Stimulated activated CD4-positive, alpha-beta T cell treated with anti-CD3 and anti-CD28 coated beads, Interleukin-2, amount 100 ng/mL, for 24 hours (primary cell): ENCODE measurements around the gene ADK.
"Not testable (repeated sequence)": the region's sequence is repeated elsewhere in the genome, so short reads cannot be mapped to it uniquely, and the experiment has no call there.

Experiments used
- DNase-seq, 2 donors: peaks; one replicate each; pipeline ENCODE4 v3.0.0-alpha.2; 2020

The ADK gene

DNA sequence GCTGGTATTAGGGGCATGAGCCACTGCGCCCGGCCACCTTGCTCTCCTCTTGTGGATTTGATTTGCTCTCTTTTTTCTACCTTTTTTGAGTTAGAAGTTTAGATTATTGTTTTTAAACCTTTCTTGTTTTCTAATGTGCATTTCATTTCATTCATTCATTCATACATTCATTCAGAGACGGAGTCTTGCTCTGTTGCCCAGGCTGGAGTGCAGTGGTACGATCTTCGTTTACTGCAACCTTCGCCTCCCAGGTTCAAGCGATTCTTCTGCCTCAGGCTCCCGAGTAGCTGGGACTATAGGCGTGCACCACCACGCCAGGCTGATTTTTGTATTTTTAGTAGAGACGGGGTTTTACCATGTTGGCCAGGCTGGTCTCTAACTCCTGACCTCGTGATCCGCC lies 37.6 kb downstream of the ADK start:
- not testable (repeated sequence) for DNase-seq

DNA sequence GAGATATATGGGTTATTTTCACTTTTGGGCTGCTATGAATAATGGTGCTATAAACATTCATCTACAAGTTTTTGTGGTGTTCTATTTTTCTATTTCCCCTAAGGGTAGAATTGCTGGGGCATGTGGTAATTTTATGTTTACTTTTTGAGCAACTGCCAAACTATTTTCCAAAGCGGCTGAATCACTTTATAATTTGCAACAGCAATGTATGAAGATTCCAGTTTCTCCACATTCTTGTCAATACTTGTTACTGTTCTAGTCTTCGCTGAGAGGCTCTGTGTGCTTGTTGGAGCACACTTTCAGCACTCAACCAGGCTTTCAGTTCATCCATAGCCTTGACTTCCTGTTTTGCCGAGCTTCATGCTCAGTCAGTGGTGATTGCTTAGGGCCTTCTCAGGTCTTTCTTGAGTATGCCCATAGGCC lies 39.0 kb downstream of the ADK start:
- no peak for DNase-seq

DNA sequence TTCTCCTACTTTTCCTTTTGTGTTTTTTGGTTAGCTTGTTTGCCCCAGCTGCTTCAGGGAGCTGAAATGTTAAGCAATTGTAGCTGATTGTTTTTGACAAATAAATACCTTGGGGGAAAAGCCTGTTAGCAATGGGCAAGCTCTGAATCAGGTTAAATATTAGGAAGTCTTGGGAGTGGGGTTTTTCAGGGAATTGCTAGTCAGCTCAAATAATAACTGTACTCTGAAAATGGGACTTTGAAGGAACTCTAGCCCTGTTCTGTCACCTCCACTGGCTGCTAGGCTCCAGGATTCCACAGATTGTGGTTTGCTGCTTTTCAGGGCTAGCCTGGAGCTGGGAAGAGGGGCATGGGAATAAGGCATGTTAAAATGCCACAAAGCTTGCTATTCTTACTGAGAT lies 39.5 kb downstream of the ADK start:
- no peak for DNase-seq

DNA sequence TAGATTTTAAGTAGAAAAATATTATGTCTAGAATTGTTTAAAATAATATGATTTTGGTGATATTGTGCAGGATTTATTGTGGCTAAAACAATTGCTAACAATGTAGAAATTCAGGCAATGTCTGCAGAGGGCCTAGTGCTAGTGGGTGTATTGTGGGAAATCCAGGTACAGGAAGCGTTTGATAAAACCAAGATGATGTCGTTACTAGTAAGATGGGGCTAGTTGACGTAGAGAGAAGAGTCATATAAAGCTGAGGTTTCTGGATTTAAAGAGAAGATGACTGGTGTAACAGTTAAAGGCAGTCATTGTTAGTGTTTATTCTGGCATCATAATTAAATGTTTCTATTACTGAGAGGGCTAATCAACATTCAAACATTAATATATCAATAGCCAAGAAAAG lies 43.5 kb downstream of the ADK start:
- DNase-seq: no peak

DNA sequence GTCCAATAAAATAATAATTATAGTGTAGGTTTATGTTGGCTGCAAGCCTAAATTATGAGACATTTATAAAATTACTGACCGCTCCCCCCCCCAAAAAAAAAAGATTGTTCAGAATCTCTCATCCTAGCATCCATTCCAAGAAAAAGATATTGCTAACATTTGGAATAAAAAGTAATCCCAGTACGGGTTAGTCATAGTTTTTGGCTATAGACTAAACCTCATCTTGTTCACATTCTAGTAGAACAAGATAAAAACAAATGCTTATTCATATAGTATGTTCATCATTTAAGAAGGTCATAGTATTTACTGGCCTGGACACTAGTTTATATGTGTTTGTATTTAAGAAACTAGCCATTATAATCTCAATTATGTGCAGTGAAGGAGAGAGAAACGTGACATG lies 44.0 kb downstream of the ADK start:
- no peak for DNase-seq

DNA sequence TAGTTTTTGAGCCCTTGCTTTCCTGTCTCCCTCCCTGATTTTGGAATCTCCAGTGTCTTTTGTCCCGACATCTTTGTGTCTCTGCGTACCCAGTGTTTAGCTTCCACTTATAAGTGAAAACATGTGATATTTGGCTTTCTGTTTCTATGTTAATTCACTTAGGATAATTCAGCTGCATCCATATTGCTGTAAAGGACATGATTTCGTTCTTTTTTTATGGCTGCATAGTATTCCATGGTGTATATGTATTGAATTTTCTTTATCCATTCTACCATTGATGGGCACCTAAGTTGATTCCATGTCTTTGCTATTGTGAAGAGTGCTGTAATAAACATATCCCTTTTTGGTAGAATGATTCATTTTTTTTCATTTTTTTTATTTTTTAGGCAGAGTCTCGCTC lies 48.3 kb downstream of the ADK start:
- DNase-seq: no peak

DNA sequence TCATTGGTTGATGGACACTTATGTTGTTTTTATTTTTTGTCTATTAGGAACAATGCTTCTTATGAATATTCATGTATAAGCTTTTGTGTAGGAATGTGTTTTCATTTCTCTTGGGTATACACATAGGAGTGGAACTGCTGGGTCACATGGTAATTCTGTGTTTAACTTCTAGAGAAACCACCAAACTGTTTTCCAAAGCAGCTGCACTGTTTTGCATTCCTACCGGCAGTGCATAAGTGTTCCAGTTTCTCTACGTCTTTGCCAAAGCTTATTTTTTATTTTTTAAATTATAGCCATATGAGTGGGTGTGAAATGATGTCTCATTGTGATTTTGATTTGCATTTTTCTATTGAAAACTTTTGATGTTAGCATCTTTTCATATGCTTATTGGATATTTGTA lies 51.3 kb downstream of the ADK start:
- DNase-seq: no peak

DNA sequence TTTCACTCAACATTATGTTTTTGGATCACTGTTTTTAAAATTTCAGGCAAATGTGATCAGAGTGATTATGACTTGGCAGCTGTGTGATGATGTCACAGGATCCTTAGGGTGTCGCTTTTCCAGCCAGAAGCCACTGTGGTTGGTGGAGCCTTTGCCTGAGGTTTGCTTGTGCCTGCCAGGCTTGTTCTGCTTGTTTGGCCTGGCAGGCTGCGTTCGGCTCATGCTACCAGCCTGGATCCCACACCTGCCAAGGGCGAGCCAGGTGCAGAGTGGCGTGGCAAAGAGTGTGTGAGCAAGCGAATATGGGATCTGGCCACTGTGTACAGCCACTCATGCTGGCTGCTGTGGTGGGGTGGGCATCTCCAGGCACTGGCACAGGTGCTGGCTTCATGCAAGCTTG lies 55.7 kb downstream of the ADK start:
- no peak for DNase-seq

DNA sequence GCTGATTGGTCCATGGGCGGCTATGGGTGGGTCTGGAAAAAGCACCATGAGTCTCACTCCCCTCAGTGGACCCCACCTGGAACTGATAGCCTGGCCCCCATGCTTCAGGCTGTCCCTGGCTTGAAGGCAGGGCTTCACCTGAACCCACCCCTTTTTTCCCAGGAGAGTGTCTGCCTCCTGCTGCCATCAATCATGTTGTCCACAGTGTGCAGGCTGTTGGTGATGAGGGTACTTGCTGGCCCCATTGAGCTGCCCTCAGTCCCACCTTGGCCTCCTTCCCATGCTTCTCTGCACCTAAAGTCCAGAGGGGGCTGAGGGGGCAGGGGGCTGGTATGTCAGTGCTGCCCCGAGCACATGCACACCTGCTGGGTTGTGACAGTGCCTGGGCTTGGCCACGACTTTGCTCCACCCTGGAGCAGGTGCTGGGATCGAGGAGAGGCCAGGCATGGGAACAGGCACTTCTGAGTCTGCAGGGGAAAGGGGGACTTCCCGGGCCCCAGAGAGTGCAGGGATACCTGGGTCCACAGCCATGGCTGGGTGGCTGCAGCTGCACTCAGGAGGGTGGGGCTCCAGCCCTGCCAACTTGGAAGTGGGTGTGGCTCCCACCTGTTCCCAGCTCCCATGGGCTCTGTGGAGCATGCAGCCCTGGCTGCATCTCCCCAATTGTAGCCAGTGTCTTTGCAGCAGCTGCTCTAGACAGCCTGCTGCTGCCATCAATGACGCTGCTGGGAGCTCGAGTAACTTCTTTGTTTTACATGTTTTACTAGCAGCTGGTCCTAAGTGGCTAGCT lies 56.9 kb downstream of the ADK start:
- no peak for DNase-seq

DNA sequence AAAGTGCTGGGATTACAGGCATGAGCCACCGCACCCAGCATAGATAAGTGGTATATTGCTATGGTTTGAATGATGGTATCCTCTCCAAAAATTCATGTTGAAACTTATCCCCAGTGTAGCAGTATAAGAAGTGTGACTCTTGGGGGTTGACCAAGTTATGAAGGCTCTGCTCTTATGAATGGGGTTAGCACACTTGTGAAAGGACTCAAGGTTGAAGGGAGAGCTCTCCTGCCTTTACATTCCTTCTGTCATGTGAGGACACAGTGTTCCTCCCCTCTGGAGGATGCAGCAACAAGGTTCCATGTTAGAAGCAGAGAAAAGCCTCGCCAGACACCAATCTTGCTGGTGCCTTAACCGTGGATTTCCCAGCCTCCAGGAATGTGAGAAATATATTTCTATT lies 58.0 kb downstream of the ADK start:
- DNase-seq: no peak

DNA sequence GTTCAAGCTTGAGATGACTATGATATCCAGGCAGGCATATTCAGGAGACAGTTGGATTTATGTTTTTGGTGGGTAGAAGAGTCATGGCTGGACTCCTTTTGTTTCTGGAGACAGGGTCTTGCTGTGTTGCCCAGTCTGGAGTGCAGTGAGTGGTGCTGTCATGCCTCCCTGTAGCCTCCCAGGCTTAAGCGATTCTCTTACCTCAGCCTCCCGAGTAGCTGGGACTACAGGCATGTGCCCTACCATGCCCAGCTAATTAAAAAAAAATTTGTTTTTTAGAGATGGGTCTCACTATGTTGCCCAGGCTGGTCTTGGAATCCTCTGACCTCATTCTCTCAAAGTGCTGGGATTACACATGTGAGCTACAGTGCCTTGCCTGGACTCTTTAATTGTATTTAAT lies 62.0 kb downstream of the ADK start:
- DNase-seq: no peak

DNA sequence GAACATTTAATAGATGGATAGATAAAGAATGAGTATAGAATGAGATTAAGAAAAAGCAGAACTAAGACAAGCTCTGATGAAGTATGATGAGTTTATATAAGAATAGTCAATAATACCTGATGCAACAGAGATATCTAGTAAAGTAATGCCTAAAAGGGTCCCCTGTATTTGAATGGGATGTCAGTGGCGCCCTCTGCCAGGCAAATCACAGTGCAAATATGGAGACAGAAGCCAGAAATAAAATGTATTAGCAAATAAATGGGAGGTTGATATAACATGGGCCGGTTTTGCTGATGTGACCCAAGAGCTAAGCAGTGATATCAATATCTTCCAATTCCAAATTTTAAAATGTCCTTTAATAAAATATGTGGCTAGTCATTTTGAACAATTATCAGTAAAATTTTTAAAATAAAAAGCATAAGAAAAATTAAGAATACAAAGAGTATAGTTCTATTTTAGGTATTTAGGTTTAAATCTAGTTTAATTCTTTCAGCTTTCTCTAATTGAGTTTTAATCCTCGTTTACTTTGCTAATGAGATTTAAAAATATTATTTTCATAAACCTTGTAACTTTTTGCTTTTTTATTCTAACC lies 62.6 kb downstream of the ADK start:
- DNase-seq: peak; percentile 40 to 44

DNA sequence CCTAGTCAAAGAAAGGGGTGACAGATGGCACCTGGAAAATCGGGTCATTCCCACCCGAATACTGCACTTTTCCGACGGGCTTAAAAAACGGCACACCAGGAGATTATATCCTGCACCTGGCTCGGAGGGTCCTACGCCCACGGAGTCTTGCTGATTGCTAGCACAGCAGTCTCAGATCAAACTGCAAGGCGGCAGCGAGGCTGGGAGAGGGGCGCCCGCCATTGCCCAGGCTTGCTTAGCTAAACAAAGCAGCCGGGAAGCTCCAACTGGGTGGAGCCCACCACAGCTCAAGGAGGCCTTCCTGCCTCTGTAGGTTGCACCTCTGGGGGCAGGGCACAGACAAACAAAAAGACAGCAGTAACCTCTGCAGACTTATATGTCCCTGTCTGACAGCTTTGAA lies 66.1 kb downstream of the ADK start:
- not testable (repeated sequence) for DNase-seq

DNA sequence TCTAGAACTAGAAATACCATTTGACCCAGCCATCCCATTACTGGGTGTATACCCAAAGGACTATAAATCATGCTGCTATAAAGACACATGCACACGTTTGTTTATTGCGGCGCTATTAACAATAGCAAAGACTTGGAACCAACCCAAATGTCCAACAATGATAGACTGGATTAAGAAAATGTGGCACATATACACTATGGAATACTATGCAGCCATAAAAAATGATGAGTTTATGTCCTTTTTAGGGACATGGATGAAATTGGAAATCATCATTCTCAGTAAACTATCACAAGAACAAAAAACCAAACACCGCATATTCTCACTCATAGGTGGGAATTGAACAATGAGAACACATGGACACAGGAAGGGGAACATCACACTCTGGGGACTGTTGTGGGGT lies 71.4 kb downstream of the ADK start:
- not testable (repeated sequence) for DNase-seq

DNA sequence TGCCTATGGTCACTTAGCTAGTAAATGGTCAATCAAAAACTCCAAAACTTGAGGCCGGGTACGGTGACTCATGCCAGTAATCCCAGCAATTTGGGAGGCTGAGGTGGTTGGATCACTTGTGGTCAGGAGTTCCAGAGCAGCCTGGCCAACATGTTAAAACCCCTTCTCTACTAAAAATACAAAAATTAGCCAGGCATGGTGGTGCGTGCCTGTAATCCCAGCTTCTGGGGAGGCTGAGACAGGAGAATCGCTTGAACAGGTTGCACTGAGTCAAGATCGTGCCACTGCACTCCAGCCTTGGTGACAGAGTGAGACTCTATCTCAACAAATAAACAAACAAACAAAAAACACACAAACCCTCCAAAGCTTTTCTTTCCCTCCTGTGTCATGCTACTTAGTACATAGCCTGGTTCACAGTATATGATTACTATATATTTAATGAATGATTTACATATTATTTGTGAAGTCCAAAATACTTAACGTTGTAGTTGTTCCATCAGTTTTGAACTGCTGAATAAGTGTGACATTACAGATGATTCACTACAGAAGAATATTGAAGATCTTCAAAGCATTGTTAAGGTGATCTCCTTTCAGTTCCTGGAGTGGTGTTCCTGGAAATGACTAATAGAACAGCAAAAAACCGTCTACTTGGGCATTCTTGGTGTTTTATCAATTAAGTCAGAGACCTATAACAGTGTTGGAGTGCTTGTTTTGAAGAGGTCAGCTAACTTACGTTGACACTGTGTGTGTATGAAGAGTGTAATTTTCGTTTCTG lies 72.9 kb downstream of the ADK start:
- no peak for DNase-seq

DNA sequence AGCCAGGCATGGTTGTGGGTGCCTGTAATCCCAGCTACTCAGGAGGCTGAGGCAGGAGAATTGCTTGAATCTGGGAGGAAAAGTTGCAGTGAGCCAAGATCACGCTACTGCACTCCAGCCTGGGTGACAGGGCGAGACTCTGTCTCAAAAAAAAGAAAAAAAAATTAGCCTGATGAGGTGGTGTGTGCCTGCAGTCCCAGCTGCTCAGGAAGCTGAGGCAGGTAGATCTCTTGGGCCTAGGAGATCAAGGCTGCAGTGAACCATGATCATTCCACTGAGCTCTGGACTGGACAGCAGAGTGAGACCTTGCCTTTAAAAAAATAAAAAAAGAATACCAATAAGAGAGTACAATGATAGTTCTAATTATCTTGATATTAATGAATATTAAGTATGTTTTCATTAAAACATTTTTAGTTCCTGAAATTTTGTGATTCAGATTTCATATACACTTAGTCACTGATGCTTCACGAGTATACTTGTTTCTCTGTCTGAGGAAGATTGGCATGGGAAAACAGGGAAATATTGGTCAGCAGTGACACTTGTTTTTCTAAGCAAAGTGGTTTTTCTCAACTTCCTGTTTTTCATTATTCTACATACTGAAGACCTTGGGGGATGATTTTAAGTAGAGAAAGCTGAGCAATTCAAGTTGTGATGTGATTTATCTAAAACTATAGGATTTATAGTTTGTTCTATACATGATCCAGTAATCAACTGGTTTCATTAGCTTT lies 76.8 kb downstream of the ADK start:
- DNase-seq: no peak

DNA sequence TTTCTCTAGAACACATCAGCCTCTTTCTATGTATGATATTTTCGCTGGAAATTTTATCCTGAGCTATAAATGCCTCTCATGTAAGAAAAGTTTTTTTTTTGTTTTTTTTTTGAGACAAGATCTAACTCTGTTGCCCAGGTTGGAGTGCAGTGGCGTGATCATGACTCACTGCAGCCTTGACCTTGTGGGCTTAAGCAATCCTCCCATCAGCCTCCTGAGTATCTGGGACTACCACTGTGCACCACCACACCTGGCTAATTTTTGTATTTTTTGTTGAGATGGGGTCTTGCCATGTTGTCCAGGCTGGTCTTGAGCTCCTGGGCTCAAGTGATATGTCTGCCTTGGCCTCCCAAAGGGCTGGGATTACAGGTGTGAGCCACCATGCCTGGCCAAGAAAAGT lies 80.4 kb downstream of the ADK start:
- DNase-seq: no peak

DNA sequence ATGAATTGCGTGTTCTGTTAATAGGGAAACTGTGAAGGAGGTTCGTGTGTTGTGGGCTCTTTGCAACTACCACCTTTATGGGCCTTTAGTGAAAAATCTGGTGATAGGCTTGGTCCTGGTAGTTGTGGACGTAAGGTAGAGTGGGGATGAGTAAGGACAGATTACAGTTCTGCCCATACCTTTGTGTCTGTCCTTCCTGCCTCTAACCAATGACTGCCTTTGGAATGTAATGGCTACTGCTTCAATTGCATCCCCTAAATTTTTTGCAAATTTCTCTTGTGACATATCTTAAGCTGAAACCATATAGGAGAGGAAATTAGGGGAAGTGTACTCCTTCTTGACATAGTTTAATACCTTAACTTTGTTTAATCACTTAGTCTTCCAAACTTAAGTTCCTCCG lies 82.3 kb downstream of the ADK start:
- no peak for DNase-seq

DNA sequence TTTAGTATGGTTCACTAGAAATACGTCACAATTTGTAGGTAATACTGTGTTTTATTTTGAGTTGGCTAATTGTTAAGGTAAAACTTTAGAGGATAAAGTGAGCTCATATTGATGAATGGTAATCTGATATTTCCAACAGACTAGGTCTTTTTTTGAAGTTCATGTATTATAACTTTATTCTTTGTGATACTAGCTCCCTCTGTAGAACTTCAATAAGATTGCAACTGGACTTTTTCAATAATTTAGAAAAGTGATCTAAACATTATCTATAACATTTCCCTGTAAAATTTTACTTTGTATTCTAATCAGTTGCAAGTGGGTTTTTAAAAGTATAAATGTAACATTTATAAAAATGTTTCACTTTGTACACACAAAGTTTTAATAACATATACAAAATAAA lies 83.5 kb downstream of the ADK start:
- DNase-seq: no peak

DNA sequence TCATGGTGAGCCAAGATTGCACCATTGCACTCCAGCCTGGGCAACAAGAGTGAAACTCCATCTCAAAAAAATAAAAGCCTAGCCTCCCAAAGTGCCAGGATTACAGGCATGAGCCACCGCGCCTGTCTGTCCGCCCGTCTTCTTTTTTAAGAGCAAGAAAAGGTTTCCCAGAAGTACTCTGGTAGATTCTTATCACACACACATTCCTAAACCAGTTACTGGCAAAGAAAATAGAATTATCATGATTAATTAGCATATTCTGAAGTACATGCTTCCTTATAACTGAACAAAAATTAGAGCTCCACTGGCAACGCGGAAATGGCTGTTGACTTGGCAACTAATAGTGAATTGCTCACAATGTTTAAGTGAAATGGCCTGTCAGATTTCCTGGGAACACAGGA lies 87.0 kb downstream of the ADK start:
- no peak for DNase-seq

DNA sequence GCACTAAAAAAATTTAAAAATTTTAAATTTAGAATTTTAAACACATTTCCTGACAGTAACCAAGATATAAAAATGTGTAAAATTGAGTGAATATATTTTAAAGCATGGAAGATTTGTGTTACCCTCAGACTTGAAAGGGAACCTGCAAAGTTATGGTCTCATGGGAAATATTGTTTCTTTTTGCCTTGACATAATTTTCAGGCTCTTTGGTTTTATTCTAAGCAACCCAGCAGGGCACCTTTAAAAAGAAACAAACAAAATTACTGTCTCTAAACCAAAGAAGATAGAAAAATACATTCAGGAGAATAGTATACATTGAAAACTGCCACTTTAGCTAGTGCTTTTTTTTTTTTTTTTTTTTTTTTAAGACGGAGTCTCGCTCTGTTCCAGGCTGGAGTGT lies 87.5 kb downstream of the ADK start:
- no peak for DNase-seq

DNA sequence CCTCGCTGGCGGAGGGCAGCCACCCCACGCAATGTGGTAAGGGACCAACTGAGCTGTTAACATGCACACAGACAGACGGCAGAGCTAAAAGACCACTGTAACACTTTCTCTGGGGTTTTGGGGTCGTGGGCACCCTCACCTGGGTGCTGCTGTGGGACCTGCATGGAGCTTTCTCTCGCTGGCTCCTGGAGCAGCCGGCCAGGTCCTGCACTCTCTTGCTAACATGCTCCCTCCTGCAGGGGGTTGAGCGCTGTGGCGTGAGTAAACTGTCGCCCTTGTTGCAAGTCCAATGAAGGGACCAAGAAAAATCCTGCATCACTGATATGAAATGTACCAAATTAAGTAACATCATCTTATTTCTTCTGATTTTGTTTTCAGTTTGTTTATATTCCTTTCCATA lies 92.0 kb downstream of the ADK start:
- DNase-seq: no peak

DNA sequence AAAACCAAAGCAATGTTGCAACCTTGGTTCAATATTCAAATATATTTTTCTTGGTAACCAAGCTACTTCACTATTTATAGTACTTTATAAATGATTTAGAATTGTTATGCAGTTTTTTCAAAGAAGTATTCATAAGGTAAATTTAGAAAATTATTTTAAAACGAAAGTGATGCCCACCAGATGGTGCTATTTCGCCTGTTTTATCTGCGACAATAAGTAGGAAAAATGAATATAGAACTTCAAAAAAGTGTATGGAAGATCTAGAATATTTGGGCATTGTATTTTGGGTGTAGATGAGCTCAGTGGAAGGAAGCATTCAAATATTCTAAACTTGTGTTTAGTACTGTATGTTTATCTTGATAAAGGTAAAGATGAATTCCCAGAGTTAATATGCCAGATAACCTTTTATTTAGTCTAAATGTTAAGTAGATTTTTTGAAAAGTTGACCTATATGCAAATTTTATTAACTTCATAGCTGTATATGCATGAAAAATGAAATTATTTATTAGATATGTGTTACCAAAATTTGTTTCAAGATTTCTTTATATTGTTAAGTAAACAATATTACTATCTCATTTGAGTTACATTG lies 93.2 kb downstream of the ADK start:
- peak in 1 of 2 donors; percentile 27 for DNase-seq
